Measurements from ENCODE around the gene KLK3.

KLK3 gene

DNA sequence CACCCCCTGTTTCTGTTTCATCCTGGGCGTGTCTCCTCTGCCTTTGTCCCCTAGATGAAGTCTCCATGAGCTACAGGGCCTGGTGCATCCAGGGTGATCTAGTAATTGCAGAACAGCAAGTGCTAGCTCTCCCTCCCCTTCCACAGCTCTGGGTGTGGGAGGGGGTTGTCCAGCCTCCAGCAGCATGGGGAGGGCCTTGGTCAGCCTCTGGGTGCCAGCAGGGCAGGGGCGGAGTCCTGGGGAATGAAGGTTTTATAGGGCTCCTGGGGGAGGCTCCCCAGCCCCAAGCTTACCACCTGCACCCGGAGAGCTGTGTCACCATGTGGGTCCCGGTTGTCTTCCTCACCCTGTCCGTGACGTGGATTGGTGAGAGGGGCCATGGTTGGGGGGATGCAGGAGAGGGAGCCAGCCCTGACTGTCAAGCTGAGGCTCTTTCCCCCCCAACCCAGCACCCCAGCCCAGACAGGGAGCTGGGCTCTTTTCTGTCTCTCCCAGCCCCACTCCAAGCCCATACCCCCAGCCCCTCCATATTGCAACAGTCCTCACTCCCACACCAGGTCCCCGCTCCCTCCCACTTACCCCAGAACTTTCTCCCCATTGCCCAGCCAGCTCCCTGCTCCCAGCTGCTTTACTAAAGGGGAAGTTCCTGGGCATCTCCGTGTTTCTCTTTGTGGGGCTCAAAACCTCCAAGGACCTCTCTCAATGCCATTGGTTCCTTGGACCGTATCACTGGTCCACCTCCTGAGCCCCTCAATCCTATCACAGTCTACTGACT is at the start of gene KLK3:
TSS of gene KLK3 (plus strand) at position 280 of the 775 bp plus-strand sequence. CDS start at position 321, 41 bp downstream.
- TF ChIP-seq FOXM1 (IDR thresholded peaks at IDR 0.05; ENCODE audit: borderline replicate concordance, low read depth) (no peak), CREB1 (IDR thresholded peaks at IDR 0.05; ENCODE audit: low read depth) (no peak), TEAD4 (IDR thresholded peaks at IDR 0.05) (no peak), TCF12 (IDR thresholded peaks at IDR 0.05; ENCODE audit: low read depth) (no peak), EP300 (IDR thresholded peaks at IDR 0.05; ENCODE audit: borderline replicate concordance) (no peak), NFIC (IDR thresholded peaks at IDR 0.05) (no peak), TAF1 (IDR thresholded peaks at IDR 0.05; ENCODE audit: low read depth) (no peak), ZBTB7A (IDR thresholded peaks at IDR 0.05; ENCODE audit: low read depth) (no peak), RAD21 (IDR thresholded peaks at IDR 0.05; ENCODE audit: low read depth) (no peak), YY1 (IDR thresholded peaks at IDR 0.05; ENCODE audit: low read depth) (no peak)
- TF ChIP-seq, protein P1, sequence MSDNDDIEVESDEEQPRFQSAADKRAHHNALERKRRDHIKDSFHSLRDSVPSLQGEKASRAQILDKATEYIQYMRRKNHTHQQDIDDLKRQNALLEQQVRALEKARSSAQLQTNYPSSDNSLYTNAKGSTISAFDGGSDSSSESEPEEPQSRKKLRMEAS (IDR thresholded peaks at IDR 0.05), result no peak
- TF ChIP-seq, protein P2, sequence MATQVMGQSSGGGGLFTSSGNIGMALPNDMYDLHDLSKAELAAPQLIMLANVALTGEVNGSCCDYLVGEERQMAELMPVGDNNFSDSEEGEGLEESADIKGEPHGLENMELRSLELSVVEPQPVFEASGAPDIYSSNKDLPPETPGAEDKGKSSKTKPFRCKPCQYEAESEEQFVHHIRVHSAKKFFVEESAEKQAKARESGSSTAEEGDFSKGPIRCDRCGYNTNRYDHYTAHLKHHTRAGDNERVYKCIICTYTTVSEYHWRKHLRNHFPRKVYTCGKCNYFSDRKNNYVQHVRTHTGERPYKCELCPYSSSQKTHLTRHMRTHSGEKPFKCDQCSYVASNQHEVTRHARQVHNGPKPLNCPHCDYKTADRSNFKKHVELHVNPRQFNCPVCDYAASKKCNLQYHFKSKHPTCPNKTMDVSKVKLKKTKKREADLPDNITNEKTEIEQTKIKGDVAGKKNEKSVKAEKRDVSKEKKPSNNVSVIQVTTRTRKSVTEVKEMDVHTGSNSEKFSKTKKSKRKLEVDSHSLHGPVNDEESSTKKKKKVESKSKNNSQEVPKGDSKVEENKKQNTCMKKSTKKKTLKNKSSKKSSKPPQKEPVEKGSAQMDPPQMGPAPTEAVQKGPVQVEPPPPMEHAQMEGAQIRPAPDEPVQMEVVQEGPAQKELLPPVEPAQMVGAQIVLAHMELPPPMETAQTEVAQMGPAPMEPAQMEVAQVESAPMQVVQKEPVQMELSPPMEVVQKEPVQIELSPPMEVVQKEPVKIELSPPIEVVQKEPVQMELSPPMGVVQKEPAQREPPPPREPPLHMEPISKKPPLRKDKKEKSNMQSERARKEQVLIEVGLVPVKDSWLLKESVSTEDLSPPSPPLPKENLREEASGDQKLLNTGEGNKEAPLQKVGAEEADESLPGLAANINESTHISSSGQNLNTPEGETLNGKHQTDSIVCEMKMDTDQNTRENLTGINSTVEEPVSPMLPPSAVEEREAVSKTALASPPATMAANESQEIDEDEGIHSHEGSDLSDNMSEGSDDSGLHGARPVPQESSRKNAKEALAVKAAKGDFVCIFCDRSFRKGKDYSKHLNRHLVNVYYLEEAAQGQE (IDR thresholded peaks at IDR 0.05; ENCODE audit: low read depth), result no peak

DNA sequence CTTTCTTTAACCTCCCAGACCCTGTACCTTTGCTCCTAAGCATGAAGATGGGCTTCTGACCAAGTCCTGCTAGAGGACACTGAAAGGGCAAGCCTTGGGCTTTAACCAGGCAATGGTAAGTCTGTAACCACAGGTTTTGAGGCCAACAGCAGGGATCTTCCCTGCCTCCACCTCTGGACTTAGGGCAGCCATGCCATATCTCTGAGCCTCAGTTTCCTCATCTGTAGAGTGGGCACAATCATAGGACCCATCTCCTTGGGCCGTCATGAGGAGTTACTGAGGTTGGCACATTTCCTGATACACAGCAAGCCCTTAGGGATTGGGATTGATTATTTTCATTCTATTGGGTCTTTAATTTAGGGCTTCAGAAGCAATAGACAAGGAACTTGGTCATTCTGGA is 45.9 kb upstream of the KLK3 start:
- TF ChIP-seq YY1 (IDR thresholded peaks at IDR 0.05; ENCODE audit: low read depth) (no peak), CREB1 (IDR thresholded peaks at IDR 0.05; ENCODE audit: low read depth) (no peak), TAF1 (IDR thresholded peaks at IDR 0.05; ENCODE audit: low read depth) (no peak), FOXM1 (IDR thresholded peaks at IDR 0.05; ENCODE audit: borderline replicate concordance, low read depth) (no peak), ZBTB7A (IDR thresholded peaks at IDR 0.05; ENCODE audit: low read depth) (no peak), RAD21 (IDR thresholded peaks at IDR 0.05; ENCODE audit: low read depth) (no peak), EP300 (IDR thresholded peaks at IDR 0.05; ENCODE audit: borderline replicate concordance) (no peak), EGR1 (IDR thresholded peaks at IDR 0.05) (no peak), CEBPB (IDR thresholded peaks at IDR 0.05) (no peak), NFIC (IDR thresholded peaks at IDR 0.05) (no peak), TCF12 (IDR thresholded peaks at IDR 0.05; ENCODE audit: low read depth) (no peak), TEAD4 (IDR thresholded peaks at IDR 0.05) (no peak)
- TF ChIP-seq, protein P2 (IDR thresholded peaks at IDR 0.05; ENCODE audit: low read depth), result no peak
- TF ChIP-seq, protein P3, sequence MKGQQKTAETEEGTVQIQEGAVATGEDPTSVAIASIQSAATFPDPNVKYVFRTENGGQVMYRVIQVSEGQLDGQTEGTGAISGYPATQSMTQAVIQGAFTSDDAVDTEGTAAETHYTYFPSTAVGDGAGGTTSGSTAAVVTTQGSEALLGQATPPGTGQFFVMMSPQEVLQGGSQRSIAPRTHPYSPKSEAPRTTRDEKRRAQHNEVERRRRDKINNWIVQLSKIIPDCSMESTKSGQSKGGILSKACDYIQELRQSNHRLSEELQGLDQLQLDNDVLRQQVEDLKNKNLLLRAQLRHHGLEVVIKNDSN (IDR thresholded peaks at IDR 0.05), result no peak
- TF ChIP-seq, protein P1 (IDR thresholded peaks at IDR 0.05), result no peak

DNA sequence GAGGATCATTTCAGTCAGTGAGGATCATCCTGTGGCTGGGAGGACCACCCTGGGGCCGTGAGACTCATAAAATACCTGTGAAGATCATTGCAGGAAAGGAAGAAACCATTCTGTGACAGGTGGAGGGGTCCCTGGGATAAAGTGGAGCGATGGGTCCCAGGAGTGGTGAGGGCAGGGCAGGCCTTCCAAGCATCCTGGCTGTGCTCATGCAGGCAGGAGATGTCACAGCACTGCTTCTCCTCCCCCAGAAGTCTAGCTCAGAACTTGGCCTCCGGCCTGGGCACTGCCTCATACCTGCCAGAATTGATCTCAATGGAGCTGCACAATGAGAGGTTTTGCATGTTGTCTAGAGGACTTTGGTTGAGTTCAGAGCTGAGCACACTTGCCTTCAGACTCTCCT is 42.2 kb upstream of the KLK3 start:
- TF ChIP-seq NFIC (IDR thresholded peaks at IDR 0.05), result no peak
- TF ChIP-seq, protein P2 (IDR thresholded peaks at IDR 0.05; ENCODE audit: low read depth), result no peak
- no peak for TF ChIP-seq TAF1 (IDR thresholded peaks at IDR 0.05; ENCODE audit: low read depth)
- no peak for TF ChIP-seq CEBPB (IDR thresholded peaks at IDR 0.05)
- TF ChIP-seq, protein P3 (IDR thresholded peaks at IDR 0.05), result no peak
- no peak for TF ChIP-seq FOXM1 (IDR thresholded peaks at IDR 0.05; ENCODE audit: borderline replicate concordance, low read depth)
- TF ChIP-seq EGR1 (IDR thresholded peaks at IDR 0.05), result no peak
- TF ChIP-seq RAD21 (IDR thresholded peaks at IDR 0.05; ENCODE audit: low read depth), result no peak
- TF ChIP-seq TCF12 (IDR thresholded peaks at IDR 0.05; ENCODE audit: low read depth), result no peak
- TF ChIP-seq TEAD4 (IDR thresholded peaks at IDR 0.05), result no peak
- no peak for TF ChIP-seq ZBTB7A (IDR thresholded peaks at IDR 0.05; ENCODE audit: low read depth)
- TF ChIP-seq EP300 (IDR thresholded peaks at IDR 0.05; ENCODE audit: borderline replicate concordance), result no peak
- TF ChIP-seq CREB1 (IDR thresholded peaks at IDR 0.05; ENCODE audit: low read depth), result no peak
- TF ChIP-seq, protein P1 (IDR thresholded peaks at IDR 0.05), result no peak

Measured in Ishikawa (cell line).